H1 (cell line): ENCODE data around the gene HINT1. TPM values are rescaled to one million over a fixed set of nuclear protein-coding genes. Genes with fewer than 3 reads are reported as not detected.

Experiments
- CTCF ChIA-PET: fragments of 300-600 bp; sonication (Branson Sonifier 250); formaldehyde crosslinking; loops from one replicate; lab custom pipeline; 2021; ENCODE audit not compliant: partially characterized antibody; lab: Charles Lee
- POLR2A ChIA-PET: fragments of 300-600 bp; sonication (Branson Sonifier 250); formaldehyde crosslinking; loops from one replicate; lab custom pipeline; 2021; ENCODE audit warnings: inconsistent platforms; ENCODE audit not compliant: partially characterized antibody; lab: Charles Lee
- DNase-seq, 2 experiments: peaks; one replicate each; pipeline versions ENCODE4 v3.0.0 to v3.0.0-alpha.2; 2010 to 2022; ENCODE audit warnings: low spot score in 2 of 2, low read depth in 1 of 2, mixed read lengths in 1 of 2
- FAIRE-seq: peaks from 2 replicates; lab custom pipeline; 2011; peaks lifted over from hg19 to GRCh38; lab: Jason Lieb, UNC
- H2AFZ ChIP-seq: 2 replicates; pipeline ENCODE4 v1.8.1; 2012; ENCODE audit warnings: low read length, inconsistent platforms
- H2AK5ac ChIP-seq: 2 replicates; pipeline ENCODE4 v1.6.1; 2013; ENCODE audit warnings: low read depth, low read length
- H2BK120ac ChIP-seq: replicated peaks from 2 replicates; pipeline ENCODE3; 2013; ENCODE audit warnings: low read depth, low read length, inconsistent platforms
- H2BK12ac ChIP-seq: 2 replicates; pipeline ENCODE4 v1.6.1; 2013; ENCODE audit warnings: low read depth, low read length
- H2BK15ac ChIP-seq: 2 replicates; pipeline ENCODE4 v1.6.1; 2013; ENCODE audit warnings: low read length
- H2BK20ac ChIP-seq: 2 replicates; pipeline ENCODE4 v1.6.1; 2013; ENCODE audit warnings: low read length
- H2BK5ac ChIP-seq: 2 replicates; pipeline ENCODE4 v1.6.1; 2013; ENCODE audit warnings: low read depth, low read length
- H3K14ac ChIP-seq: 2 replicates; pipeline ENCODE4 v1.6.1; 2013; ENCODE audit warnings: inconsistent platforms; ENCODE audit not compliant: insufficient read length
- H3K18ac ChIP-seq: 2 replicates; pipeline ENCODE4 v1.6.1; 2013; ENCODE audit warnings: low read length; ENCODE audit errors: extremely low read depth
- H3K23ac ChIP-seq: 2 replicates; pipeline ENCODE4 v1.6.1; 2013; ENCODE audit warnings: inconsistent platforms; ENCODE audit not compliant: insufficient read length
- H3K23me2 ChIP-seq: 2 replicates; pipeline ENCODE4 v1.6.1; 2013; ENCODE audit warnings: low read depth, low read length
- H3K27ac ChIP-seq: 2 replicates; pipeline ENCODE4 v1.6.1; 2011; ENCODE audit warnings: low read depth, low read length, inconsistent platforms
- H3K27me3 ChIP-seq, 4 experiments: replicated peaks in 1 of 4; 1 replicate in 1 of 4; 2 replicates in 3 of 4; pipeline versions ENCODE4 v1.6.1 to v1.8.1; 2011 to 2013; ENCODE audit warnings: low read length in 3 of 4, mild to moderate bottlenecking in 3 of 4, inconsistent platforms in 2 of 4, mixed read lengths in 2 of 4, moderate library complexity in 1 of 4; ENCODE audit not compliant: control insufficient read depth in 3 of 4, insufficient read depth in 3 of 4; ENCODE audit errors: extremely low read depth in 1 of 4
- H3K36me3 ChIP-seq, 4 experiments: 2 replicates each; pipeline versions ENCODE4 v1.6.1 to v1.8.1; 2011 to 2013; ENCODE audit warnings: mild to moderate bottlenecking in 4 of 4, low read length in 3 of 4, moderate library complexity in 2 of 4, control low read depth in 1 of 4, inconsistent platforms in 1 of 4; ENCODE audit not compliant: insufficient read depth in 4 of 4, control insufficient read depth in 2 of 4
- H3K4ac ChIP-seq: replicated peaks from 2 replicates; pipeline ENCODE3; 2013; ENCODE audit warnings: low read length, low read depth, mixed read lengths, inconsistent platforms; ENCODE audit not compliant: insufficient read length
- H3K4me1 ChIP-seq, 4 experiments: replicated peaks in 1 of 4; 1 replicate in 1 of 4; 2 replicates in 3 of 4; pipeline versions ENCODE4 v1.6.1 to v1.8.1; 2011 to 2013; ENCODE audit warnings: low read length in 3 of 4, inconsistent platforms in 2 of 4, mixed read lengths in 1 of 4; ENCODE audit not compliant: insufficient read depth in 4 of 4, control insufficient read depth in 3 of 4
- H3K4me2 ChIP-seq, 2 experiments: 2 replicates each; pipeline versions ENCODE4 v1.6.1 to v1.8.1; 2011 to 2013; ENCODE audit warnings: low read depth in 2 of 2, low read length in 2 of 2, control low read depth in 1 of 2, inconsistent platforms in 1 of 2, mild to moderate bottlenecking in 1 of 2; ENCODE audit not compliant: insufficient read depth in 1 of 2
- H3K4me3 ChIP-seq, 4 experiments: fragments of 200-600, 300-600 bp in 1 of 4; sonication (generic), shearing (Covaris generic), sonication (Bioruptor Twin) in 1 of 4; 2 replicates each; pipeline versions ENCODE4 v1.5.1 to v1.8.1; 2011 to 2016; ENCODE audit warnings: low read length in 4 of 4, low read depth in 3 of 4, control low read depth in 2 of 4, inconsistent platforms in 2 of 4, mild to moderate bottlenecking in 2 of 4, mixed read lengths in 1 of 4, moderate library complexity in 1 of 4; ENCODE audit not compliant: insufficient read depth in 2 of 4; ENCODE audit errors: extremely low read depth in 1 of 4
- H3K56ac ChIP-seq: replicated peaks from 2 replicates; pipeline ENCODE3; 2013; ENCODE audit warnings: low read depth, mild to moderate bottlenecking, mixed read lengths, low read length, inconsistent platforms; ENCODE audit not compliant: insufficient read length
- H3K79me1 ChIP-seq: 2 replicates; pipeline ENCODE4 v1.6.1; 2013; ENCODE audit warnings: low read depth, low read length, control low read depth
- H3K79me2 ChIP-seq, 2 experiments: 2 replicates each; pipeline versions ENCODE4 v1.6.1 to v1.8.1; 2012 to 2013; ENCODE audit warnings: low read length in 2 of 2, mild to moderate bottlenecking in 2 of 2, inconsistent platforms in 1 of 2; ENCODE audit not compliant: insufficient read depth in 2 of 2, control insufficient read depth in 1 of 2
- H3K9ac ChIP-seq, 4 experiments: replicated peaks in 1 of 4; 1 replicate in 1 of 4; 2 replicates in 3 of 4; pipeline versions ENCODE4 v1.6.1 to v1.8.1; 2011 to 2013; ENCODE audit warnings: low read depth in 3 of 4, low read length in 3 of 4, control low read depth in 2 of 4, mild to moderate bottlenecking in 2 of 4, moderate library complexity in 2 of 4, inconsistent platforms in 1 of 4; ENCODE audit errors: extremely low read depth in 1 of 4
- H3K9me3 ChIP-seq, 2 experiments: 2 replicates each; pipeline versions ENCODE4 v1.6.1 to v1.8.1; 2012 to 2013; ENCODE audit warnings: mild to moderate bottlenecking in 2 of 2, moderate library complexity in 2 of 2, control low read depth in 1 of 2, inconsistent platforms in 1 of 2, low read depth in 1 of 2, low read length in 1 of 2, mixed read lengths in 1 of 2; ENCODE audit not compliant: insufficient read depth in 2 of 2
- H4K20me1 ChIP-seq, 2 experiments: replicated peaks in 1 of 2; 2 replicates each; pipeline versions ENCODE3 to v1.8.1; 2011 to 2013; ENCODE audit warnings: inconsistent platforms in 2 of 2, low read length in 2 of 2, mild to moderate bottlenecking in 1 of 2; ENCODE audit not compliant: insufficient read depth in 2 of 2, control insufficient read depth in 1 of 2
- H4K5ac ChIP-seq: 2 replicates; pipeline ENCODE4 v1.6.1; 2013; ENCODE audit warnings: low read length, low read depth, mixed read lengths, inconsistent platforms; ENCODE audit not compliant: insufficient read length
- H4K8ac ChIP-seq: 2 replicates; pipeline ENCODE4 v1.8.0; 2013; ENCODE audit warnings: mild to moderate bottlenecking, moderate library complexity, low read length, inconsistent platforms; ENCODE audit not compliant: insufficient read depth; ENCODE audit errors: extremely low read depth
- H4K91ac ChIP-seq: replicated peaks from 2 replicates; pipeline ENCODE3; 2013; ENCODE audit warnings: low read length, mixed read lengths, inconsistent platforms; ENCODE audit not compliant: insufficient read length
- GTF2F1 ChIP-seq: IDR thresholded peaks from 2 replicates; pipeline ENCODE4 v1.6.1; 2012; ENCODE audit warnings: low read depth, low read length, improper control_type of control experiment, borderline replicate concordance
- WGBS, 2 experiments: shearing (Covaris generic) in 1 of 2; methylation state at CpG; one replicate each; pipeline versions ENCODE4 v1.1.6 to v1.1.7; 2013 to 2015; ENCODE audit warnings: low lambda C conversion rate in 2 of 2, mixed read lengths in 2 of 2, inconsistent platforms in 1 of 2, low coverage in 1 of 2, missing lambda C conversion rate in 1 of 2; ENCODE audit not compliant: insufficient replicate concordance in 2 of 2, insufficient coverage in 1 of 2, insufficient read length in 1 of 2; ENCODE audit errors: extremely low coverage in 1 of 2, missing lambda C conversion rate in 1 of 2; 5-methylcytosine and 5-hydroxymethylcytosine counted together
- polyA plus RNA-seq, 7 experiments: library from polyadenylated mRNA; depleted of rRNA in 3 of 7; stranded (reverse) in 5 of 7; unstranded in 2 of 7; fragments of >200 nt in 5 of 7; fragments of 200-250 nt in 2 of 7; gene quantifications; 1 replicate in 5 of 7; 2 replicates in 1 of 7; 4 replicates in 1 of 7; pipeline versions ENCODE4 v1.2.1 to v1.2.3, GENCODE V29; 2011 to 2013; ENCODE audit warnings: missing spikeins in 2 of 7, mixed read lengths in 2 of 7
- total RNA-seq: library from RNA; stranded (reverse); fragmentation: NEBNext Ultra II Directional; extraction: Animal tissue kit (Norgen Biotek cat#: 25700); gene quantifications from 2 replicates; pipeline ENCODE4 v1.2.1, GENCODE V29; 2021

The HINT1 gene
- total and polyA plus RNA-seq, 2 of the 8 experiments (the other 6 are each of a cell fraction or from before 2014, with no cell fraction given) = 230 to 479 TPM

- POLR2A ChIA-PET = no interaction called here
- no peaks in the 10 kb centered on the region for H3K79me1 ChIP-seq
- H3K14ac ChIP-seq = no peak overlapping the region
- H4K20me1 ChIP-seq = no peaks in the 10 kb centered on the region
- H3K27me3 ChIP-seq = no peaks in the 10 kb centered on the region
- H3K36me3 ChIP-seq = no peaks in the 10 kb centered on the region
- no peak overlapping the region for H3K4ac ChIP-seq
- FAIRE-seq = no peak
- no peak overlapping the region for H2AK5ac ChIP-seq
- no peaks in the 10 kb centered on the region for H3K79me2 ChIP-seq
- H3K9me3 ChIP-seq = peaks cover 3 to 7% of the 10 kb centered on the region in 2 experiments; a peak in 2 of 4 replicates
- no peak overlapping the region for H4K91ac ChIP-seq
- H2BK5ac ChIP-seq = no peak overlapping the region
- CTCF ChIA-PET = interaction anchor here (0.7 kb wide), 1 partner anchor 640 kb away, joined by 3 read pairs; no protein-coding TSS in a partner anchor
- no peak overlapping the region for H2BK12ac ChIP-seq
- H4K5ac ChIP-seq = no peak overlapping the region
- H3K27ac ChIP-seq = no peak overlapping the region
- no peaks in the 10 kb centered on the region for H3K23me2 ChIP-seq
- H4K8ac ChIP-seq = no peak overlapping the region
- H2BK20ac ChIP-seq = no peak overlapping the region
- H2BK15ac ChIP-seq = no peak overlapping the region
- H2AFZ ChIP-seq = no peak overlapping the region
- H3K18ac ChIP-seq = no peak overlapping the region
- no peak overlapping the region for H3K4me3 ChIP-seq
- no peaks in the 10 kb centered on the region for H3K4me1 ChIP-seq
- H3K9ac ChIP-seq = no peak overlapping the region
- no peak for DNase-seq
- no peak overlapping the region for H3K23ac ChIP-seq
- no peak overlapping the region for H3K4me2 ChIP-seq
- no peak overlapping the region for H3K56ac ChIP-seq
- WGBS, 2 experiments = 96% methylated on average over 4 of the region's 4 CpGs; no CpG with 5 or more reads in 1 of the 2 experiments
- no peak overlapping the region for H2BK120ac ChIP-seq
- no peak for TF ChIP-seq GTF2F1
These were observed 35.8 kb downstream of the HINT1 start for GRCh38 chr5:131129306-131129705.
